Stimulated activated CD8-positive, alpha-beta memory T cell treated with anti-CD3 and anti-CD28 coated beads, Interleukin-15, amount 100 ng/mL, for 48 hours (primary cell): ENCODE measurements around the gene SPSB1.
"Not testable (repeated sequence)": the region's sequence is repeated elsewhere in the genome, so short reads cannot be mapped to it uniquely, and the experiment has no call there.

ENCODE experiments used
- DNase-seq, 2 donors: peaks; one replicate each; pipeline ENCODE4 v3.0.0-alpha.2; 2020; ENCODE audit warnings: low read depth in 2 of 2

The SPSB1 gene

DNA sequence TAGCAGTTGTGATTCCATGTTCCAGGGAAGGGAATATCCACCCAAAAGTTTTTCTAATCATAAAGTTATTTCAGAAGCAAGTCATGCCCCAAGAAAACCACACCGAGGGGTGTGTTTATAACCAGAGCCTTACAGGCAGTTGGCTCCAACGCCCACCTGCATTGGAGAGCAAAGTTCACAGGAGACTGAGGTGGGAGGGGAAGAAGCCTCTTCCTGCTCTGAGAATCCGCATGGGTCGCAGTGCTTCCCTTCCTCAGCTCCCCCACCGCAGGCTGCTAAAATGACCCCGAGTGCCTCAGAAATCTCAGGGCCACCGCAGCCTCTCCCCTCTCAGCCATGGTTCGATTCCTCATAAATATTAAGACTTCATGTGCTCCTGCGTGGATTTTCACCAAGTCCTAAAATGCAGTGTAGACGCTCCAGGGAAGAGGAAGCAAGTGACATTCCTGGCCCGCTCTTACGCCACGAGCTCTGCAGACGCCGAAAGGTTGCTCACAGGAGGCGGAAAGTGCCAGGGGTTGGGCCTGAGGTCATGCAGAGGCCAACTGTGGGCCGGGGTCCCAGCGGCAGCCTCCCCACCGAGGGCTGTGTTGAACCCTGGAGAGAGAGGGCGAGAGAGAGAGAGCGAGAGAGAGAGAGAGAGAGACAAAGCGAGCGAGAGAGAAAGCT, 13.4 kb upstream of the SPSB1 start:
- DNase-seq, result peak; percentile 38 to 39

DNA sequence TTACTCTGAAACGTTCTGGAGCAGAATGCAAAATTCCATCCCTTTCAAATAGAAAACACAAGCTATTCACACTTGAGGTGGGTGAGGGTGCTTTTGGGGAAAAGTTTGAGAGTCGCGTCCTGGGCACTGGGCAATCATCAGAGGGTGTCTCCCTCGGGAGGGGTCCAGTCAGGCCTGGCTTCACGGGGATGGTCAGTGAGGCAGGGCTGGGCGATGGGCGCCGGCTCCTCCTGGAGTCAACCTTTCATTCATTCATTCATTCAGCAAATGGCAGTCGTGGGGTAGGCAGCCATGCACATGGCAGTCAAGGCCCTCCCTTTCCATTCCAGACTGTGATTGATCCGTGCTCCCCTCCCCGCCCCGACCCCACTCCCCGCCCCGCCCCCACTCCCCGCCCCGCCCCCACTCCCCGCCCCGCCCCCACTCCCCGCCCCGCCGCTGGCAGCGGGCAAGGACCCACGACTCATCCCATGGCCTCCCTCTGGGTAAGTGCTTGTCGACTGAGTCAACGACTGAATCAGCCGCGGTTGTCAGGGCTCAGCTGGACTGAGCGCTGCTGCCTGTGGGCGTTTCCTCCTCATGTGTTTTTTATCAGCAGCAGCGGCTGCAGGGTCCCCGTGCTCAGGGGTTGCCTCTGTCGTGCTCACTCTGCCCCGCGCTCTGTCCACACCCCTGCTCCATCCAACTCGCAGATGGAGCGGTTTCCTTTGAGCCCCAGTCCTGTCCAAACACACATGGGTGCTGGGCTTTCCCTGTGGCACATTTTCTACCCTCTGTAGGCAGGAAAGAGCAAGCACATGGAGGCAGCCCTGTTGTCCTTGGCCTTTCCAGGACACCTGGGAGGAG, 12.5 kb upstream of the SPSB1 start:
- peak; percentile 66 to 79 for DNase-seq

DNA sequence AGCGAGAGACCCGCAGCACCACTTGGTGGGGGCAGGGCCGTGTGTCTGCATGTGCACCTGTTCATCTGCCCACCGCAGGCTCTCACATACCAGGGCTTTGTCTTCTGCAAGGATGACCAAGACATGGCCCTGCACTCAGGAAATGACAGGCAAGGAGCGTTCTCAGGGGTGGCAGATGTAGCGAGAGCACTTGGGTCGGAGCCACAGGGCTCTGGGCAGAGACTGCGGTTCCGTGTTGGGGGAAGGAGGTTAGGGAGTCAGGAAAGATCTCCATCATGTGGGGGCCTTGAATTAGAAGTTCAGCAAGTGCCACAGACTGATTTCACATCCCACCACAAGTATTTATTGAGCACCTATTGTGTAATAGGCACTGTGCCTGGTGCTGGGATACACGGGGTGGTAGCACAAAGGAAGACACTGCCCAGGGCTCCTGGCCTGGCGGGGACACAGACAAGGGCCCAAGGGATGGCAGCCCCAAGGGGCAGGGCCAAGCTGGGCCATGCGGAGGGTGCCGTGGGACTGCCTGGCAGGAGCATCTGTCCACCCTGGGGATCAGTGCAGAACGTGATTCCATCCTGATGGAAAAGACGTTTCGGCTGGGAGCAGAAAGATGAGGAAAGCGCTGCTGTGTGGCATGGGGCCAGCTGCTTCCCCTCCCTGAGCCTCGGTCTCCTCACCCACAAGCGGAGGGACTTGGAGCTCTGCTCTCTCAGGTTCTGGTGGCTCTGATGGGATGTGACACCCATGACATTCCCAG, 11.4 kb upstream of the SPSB1 start:
- no peak for DNase-seq

DNA sequence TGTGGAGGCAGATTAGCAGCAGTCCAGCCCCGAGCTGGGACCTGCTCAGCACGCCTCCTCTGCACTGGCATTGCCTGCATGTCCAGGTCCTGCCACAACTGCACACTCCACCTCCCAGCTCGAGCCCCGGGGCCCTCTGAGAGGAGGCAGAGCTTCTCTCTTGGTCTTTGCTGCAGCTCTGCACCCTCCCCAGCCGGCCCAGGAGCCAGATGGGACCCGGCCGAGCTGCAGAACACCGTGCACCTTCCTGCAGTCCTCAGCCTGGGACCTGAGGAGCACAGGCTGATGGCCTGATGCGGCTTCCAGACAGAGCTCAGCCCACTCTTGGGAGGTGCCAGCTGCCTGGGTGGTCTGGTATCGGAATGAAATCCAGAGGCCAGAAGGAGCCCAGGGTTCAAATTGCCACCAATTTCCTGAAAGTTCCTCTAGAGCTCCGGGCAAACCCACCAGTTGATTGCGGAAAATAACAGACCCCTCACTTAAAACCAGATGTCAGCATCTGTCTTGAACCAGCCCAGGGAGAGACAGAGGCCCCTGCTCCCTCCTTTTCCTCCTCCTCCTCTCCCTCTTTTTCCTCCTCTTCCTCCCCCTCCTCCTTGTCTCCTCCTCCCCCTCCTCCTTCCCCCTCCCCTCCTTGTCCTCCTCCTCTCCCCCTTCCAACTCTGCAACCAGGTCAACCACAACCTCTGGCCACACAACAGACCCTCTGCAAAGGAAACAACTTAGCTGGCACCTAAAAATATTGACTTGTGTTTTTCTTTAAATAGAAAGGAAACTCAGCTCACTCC, 10.6 kb upstream of the SPSB1 start:
- no peak for DNase-seq

DNA sequence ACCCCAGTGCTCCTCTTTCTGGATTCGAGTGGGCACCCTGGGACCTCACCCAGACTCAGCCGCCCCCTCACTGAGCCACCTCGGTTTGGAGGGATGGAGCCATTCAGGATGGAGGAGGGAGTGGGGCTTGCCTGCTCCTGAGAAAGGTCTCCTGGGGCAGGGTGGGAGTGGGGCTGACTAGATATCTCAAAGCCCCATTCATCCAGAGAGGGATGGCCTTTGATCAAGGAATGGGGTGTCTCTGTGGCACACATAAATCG, 10.1 kb upstream of the SPSB1 start:
- no peak for DNase-seq

DNA sequence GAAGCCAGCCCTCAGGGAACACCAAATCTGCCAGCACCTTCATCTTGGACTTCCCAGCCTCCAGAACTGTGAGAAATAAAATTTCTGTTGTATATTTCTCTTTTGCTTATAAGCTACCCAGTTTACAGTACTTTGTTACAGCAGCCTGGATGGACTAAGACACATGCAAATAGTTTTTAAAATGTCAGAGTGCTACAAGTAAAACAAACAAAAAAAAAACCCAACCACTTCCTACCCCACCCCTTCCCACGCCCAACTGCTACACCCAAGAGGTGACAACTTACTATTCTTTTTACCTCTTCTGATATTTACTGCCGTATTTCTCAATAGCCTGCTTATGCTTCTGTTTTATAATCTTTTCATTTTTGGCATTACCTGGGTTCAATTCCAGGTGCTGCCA, 8.6 kb upstream of the SPSB1 start:
- no peak for DNase-seq

DNA sequence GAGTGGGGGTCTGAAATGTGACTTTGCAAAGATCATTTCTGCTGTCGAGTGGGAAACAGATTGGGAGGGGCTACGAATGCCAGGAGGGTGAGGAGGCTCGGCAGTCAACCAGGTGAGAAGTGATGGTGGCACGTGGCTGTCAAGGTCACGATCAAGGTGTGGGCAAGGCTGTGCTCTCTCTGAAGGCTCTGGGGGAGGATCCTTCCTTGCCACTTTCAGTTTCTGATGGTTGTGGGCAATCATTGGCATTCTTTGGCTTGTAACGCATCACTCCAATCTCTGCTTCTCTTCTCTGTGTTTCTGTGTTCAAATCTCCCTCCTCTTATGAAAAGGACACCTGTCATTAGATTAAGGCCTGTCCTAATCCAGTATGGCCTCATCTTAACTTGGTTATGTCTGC, 6.1 kb upstream of the SPSB1 start:
- no peak for DNase-seq

DNA sequence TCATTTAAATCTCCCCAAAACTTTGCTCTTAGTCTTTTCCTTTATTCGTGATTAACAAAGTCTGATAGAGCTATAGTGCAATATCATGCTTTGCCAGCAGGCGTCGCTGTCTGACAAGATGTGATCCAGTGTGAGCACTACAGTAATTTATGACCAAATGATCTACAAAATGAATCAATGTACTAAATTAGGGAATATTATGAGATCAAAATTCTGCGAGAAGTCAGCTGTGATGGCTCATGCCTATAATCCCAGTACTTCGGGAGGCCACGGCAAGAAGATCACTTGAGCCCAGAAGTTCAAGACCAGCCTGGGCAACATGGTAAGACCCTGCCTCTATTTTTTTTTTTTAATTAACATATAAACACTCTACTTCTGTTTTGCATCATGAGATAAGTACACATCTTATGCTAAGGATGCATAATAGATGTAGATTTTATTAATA, 3.6 kb upstream of the SPSB1 start:
- peak; percentile 65 to 66 for DNase-seq

DNA sequence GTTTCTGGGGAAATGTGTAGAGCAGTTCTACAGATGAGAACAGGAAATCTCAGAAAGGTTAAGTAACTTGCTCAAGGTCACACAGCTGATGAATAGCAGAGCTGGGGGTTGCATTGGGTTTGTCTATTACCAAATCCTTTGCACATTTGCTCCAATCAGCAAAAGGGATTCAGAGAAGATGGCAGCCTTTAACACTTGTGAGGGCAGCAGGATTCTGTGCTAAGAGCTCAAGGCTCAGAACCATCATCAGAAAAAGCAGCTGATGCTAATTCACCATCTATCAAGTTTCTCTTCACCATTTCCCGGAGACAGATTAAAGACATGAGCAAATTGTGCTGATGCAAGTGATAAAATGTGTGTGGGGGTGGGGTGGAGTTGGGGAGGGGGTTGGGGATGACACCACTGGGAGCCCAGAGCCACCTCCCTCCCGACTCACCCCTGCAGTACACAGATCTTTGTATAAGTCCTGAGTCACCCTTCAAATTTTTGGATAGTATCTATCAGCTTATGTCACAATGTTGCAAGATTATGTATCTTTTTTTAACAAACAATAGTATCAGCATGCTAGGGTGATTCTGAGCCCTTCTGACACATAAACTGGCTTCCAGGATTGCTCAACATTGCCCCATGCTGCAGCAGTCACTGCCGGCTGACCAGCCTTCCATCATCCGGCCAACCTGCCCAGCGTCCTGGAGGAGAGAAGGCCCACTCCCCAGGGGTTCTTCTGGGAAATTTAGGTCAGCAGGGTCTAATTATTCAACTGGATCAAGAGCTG, 2.8 kb upstream of the SPSB1 start:
- no peak for DNase-seq

DNA sequence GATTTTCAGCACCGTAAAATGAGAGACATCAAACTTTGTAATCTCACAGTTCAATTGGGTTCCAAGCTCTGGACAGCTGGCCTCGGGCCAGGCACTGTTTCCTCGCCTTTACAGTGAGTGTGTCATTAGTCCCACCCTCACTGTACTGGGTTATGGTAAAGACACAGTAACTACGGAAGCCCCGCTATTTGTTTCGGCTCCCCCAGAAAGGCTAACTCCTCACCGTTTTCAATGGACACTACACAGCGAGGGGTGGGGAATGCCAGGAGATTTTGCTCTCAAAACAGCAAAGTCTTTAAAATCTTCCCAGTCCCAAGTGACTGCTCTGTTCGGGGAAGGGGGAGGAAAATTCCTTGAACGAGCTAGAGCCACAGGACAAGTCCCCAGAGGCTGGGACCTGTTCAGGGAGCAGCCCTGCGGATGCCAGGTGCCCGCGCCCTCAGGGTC, 757 bp upstream of the SPSB1 start:
- no peak for DNase-seq

DNA sequence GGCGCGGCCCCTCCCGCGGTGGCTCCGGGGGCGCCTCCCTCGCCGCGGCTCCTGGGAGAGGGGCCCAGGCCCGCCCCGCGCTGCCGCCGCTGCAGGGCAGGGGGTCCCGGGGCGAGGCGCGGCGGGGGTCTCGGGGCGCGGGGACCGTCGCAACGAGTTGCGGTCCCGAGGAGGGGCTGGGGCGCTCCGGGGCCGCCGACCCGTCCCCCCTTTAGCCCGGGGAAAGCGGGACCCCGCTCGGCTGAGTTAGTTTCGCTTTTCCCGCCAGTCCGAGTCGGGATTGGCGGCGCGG, 493 bp downstream of the SPSB1 start:
- no peak for DNase-seq

DNA sequence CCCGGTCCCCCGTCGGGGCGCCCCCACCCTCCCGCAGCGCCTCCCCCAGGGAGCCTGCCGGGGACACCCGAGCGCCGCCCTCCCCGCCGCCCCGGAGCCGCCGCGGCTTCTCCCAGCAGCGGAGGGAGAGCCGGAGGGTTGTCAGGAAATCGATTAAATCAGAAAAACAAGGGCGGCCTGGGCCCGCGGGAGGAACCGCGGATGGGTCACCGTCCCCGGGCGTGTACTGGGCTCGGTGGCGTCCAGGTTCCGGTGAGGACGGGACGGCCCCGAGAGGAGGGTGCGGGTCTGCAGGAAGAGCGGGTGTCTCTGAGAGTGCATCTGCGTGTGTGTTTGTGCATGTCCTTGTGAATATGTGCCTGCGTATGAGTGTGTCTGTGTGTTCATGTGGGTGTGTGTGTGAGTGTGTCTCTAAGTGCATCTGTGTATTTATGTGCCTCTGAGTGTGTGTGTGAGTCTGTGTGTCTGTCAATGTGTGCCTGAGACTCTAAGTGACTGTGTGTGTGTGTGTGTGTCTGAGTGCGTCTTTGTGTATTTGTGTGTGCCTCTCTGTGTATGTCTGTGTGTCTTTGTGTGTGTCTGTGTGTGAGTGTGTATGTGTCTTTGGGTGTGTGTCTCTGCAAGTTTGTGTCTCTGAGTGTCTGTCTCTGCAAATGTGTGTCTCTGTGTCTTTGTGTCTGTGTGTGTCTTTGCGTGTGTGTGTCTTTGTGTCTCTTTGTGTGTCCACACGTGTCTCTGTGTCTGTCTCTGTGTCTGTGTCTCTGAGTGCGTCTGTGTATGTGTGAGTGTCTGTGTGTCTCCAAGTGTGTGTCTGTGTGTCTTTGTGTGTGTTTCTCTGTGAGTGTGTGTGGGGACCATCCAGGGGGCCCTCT, 1.1 kb downstream of the SPSB1 start:
- no peak for DNase-seq

DNA sequence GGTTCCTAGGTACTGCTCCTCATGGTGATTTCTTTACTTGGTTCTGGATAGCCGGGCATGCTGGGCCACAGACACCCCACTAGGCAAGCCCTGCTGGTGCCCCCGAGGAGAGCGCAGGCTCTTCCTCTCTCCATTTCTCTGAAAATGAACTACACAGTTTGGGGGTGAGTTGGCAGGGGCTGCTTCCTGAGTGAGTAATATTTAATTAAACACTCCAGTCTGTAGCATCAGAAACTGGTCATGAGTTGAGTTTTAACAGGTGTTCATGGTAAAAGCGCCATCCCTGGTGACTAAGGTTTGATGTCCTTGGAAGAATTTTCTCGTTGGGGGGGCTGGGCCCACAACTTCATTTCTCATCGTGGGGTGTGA, 1.7 kb downstream of the SPSB1 start:
- no peak for DNase-seq

DNA sequence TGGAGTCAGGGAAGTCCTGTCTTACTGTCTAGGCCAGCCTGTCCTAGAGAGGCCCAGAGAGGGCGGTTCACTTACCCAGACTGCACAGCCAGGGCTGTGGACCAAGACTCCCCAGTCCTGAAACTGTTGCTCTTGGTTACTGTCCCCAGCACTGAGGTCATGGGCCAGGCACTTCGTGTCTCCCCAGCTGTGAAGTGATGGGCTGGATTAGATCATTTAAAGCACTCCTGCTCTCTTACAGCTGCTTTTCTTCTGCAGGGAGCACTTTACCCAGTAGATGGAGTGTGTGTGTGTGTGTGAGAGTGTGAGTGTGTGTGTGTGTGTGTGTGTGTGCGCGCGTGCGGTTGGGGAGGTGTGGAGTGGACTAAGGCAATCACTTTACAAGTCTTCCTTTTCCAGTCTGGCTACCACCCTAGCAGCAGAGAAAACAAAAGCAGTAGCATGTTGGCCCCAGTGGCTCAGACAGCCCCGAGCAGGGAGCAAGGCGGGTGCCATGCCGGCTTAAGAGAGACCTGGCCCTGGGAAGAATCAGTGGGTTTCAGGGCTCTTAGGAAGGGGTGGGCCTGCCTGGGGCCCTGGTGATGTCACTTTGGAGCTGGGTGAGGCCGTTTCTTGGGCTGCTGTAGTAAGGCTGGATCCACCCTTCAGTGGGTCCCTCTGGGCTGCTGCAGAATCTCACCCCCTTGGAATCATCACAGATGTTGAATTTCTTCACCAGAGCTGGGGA, 2.4 kb downstream of the SPSB1 start:
- no peak for DNase-seq

DNA sequence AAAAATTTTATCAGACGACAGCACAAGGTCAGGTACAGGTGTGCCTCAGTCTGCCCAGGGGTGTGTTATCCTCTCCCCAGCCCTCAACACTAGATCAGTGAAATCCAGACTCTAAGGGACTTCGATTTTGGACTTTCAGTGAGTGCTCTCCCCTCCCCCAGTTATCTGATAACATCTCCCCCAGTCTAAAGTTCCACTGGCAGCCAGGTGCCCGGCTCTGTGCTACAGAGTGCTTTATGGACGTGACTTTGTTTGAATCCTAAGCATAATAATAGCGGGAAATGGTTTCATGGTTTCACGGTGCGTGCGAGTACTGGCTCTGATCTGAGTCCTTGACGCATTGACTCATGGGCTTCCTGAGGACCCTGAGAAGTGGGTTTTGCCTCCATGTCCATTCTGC, 3.2 kb downstream of the SPSB1 start:
- DNase-seq, result no peak

DNA sequence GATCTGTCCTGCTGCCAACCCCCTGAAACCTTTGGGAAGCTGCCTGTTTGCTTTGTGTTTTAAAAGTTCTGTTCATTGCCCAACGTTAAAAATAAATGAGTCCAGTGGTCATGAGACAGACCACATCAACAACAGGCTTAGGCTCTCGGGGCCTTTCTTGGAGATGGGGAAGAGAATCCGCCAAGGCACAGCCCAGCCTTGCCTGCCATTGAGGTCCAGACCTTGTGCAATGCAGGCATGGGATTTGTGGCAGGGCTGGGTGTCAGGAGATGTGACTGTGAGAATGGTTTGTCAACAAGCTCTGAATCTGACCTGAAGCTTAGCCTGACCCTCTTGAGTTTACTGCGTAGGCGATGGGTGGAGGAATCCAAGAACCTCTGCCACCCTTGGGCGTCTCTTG, 4.2 kb downstream of the SPSB1 start:
- DNase-seq, result no peak

DNA sequence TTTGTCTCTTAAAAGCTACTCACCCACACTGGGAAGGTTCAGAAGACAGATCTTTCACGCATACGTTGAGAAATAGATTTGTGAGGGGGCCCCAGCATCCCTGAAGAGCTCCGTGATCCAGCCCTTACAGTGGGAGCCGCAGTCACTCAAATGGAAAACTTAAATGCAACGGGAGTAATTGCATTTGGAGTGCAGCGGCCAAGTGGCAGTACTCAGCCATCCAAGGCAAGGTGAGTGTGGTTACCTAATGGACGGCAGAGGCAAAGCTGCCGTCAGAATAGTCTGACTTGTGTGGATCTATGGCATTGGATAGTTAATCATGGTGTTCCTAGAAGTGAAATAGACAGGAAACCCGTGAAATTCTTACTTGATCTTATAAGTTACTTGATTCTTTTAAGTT, 5.1 kb downstream of the SPSB1 start:
- no peak for DNase-seq

DNA sequence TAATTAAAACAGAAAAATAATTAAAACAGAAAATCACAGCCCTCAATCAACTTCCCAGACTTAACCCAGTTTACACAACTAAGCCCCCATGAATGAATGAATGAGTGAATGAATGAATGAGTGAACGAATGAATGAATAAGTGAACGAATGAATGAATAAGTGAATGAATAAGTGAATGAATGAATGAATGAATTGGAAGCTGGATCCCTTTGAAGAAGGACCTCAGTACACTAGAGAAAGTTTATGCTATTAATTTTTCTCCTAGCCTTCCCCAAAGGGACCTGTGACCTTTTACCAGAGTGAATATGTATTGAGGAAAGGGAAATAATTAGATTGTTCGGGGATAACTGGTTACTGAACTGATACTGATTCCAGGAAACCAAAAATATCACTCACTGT, 5.6 kb downstream of the SPSB1 start:
- no peak for DNase-seq

DNA sequence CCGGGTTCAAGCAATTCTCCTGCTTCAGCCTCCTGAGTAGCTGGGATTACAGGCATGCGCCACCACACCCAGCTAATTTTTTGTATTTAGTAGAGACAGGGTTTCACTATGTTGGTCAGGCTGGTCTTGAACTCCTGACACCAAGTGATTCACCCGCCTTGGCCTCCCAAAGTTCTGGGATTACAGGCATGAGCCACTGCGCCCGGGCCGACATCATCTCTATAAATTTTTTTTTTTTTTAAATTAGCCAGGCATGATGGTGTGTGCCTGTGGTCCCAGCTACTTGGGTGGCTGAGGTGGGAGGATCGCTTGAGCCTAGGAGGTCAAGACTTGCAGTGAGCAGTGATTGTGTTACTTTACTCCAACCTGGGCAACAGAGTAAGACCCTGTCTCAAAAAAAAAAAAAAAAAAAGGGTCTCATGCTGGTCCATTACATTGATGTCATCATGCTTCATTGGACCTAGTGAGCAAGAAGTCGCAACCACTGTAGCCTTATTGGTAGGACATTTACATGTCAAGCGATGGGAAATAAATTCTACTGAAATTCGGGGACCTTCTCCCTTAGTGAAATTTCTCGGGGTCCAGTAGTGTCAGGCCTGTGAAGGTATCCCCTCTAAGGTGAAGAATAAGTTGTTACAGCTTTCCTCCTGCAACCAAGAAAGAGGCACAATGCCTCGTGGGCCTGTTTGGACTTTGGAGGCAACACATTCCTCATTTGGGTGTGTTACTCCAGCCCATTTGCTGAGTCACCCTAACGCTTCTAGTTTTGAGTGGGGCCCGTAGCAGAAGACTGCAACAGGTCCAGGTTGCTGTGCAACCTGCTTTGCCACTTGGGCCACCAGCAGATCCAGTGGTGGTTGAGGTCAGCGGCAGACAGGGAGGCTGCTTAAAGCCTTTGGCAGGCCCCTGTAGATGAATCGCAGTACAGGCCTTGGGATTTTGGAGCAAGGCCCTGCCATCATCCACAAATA, 7.2 kb downstream of the SPSB1 start:
- DNase-seq, result not testable (repeated sequence)
